ENCODE results near the gene ARSI.

DNA sequence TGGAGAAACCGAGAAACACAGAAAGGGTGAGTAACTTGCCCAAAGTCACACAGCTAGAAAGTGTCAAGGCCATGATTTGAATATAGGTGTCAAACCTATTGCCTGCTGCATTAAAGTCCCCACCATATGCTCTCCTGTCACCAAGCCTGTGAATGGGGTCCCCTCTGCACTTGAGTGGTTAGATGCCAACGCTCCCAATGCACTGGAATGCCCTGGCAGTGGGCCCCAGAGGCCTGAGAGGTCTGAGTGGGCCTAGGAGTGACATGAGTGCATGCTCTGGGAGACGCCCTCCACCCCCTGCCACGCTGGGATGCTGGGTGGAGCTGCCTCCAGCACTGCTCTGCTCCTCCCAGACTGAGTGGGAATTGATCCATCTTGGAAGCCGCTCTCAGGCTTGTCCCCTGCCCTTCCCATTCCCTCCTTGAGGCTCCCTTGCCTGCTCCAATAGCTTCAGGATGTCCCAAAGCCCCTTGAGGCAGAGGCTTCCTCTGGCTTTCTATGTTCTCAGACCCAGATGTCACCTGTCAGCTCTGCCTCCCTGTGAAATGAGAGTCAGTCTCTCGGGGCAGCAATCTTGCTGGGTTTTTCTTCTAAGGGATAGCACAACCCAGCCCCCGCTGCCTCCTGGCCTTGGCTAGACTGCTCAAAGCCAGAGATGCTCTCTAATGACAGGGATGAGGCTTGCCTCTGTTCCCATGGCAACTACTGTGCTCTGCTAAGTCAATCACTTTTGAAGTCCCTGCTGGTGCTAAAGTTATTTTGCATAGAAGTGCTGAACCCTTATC lies 6.6 kb upstream of the ARSI start:
- TF ChIP-seq, protein P1, sequence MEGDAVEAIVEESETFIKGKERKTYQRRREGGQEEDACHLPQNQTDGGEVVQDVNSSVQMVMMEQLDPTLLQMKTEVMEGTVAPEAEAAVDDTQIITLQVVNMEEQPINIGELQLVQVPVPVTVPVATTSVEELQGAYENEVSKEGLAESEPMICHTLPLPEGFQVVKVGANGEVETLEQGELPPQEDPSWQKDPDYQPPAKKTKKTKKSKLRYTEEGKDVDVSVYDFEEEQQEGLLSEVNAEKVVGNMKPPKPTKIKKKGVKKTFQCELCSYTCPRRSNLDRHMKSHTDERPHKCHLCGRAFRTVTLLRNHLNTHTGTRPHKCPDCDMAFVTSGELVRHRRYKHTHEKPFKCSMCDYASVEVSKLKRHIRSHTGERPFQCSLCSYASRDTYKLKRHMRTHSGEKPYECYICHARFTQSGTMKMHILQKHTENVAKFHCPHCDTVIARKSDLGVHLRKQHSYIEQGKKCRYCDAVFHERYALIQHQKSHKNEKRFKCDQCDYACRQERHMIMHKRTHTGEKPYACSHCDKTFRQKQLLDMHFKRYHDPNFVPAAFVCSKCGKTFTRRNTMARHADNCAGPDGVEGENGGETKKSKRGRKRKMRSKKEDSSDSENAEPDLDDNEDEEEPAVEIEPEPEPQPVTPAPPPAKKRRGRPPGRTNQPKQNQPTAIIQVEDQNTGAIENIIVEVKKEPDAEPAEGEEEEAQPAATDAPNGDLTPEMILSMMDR (conservative IDR thresholded peaks at IDR 0.05; ENCODE audit: low read depth, low read length): no peak
- TF ChIP-seq EZH2 (IDR thresholded peaks at IDR 0.05; ENCODE audit: low read length, unreplicated experiment): no peak
- TF ChIP-seq EZH2phosphoT487 (IDR thresholded peaks at IDR 0.05; ENCODE audit: borderline replicate concordance, low read length): no peak

All from PC-3 (cell line).